ENCODE data around the gene TUBA3E.
"Not testable (repeated sequence)": the region's sequence is repeated elsewhere in the genome, so short reads cannot be mapped to it uniquely, and the experiment has no call there.

- not testable (repeated sequence) for TF ChIP-seq POLR2AphosphoS5 (IDR thresholded peaks at IDR 0.05; ENCODE audit: insufficient read depth, low read depth, low read length); POLR2A (IDR thresholded peaks at IDR 0.05; ENCODE audit: low read depth, low read length); EZH2 (IDR thresholded peaks at IDR 0.05; ENCODE audit: borderline replicate concordance, low read depth, low read length, severe bottlenecking); JUN (IDR thresholded peaks at IDR 0.05; ENCODE audit: borderline replicate concordance, insufficient read depth, insufficient read length, low read depth)
- TF ChIP-seq, protein P1, sequence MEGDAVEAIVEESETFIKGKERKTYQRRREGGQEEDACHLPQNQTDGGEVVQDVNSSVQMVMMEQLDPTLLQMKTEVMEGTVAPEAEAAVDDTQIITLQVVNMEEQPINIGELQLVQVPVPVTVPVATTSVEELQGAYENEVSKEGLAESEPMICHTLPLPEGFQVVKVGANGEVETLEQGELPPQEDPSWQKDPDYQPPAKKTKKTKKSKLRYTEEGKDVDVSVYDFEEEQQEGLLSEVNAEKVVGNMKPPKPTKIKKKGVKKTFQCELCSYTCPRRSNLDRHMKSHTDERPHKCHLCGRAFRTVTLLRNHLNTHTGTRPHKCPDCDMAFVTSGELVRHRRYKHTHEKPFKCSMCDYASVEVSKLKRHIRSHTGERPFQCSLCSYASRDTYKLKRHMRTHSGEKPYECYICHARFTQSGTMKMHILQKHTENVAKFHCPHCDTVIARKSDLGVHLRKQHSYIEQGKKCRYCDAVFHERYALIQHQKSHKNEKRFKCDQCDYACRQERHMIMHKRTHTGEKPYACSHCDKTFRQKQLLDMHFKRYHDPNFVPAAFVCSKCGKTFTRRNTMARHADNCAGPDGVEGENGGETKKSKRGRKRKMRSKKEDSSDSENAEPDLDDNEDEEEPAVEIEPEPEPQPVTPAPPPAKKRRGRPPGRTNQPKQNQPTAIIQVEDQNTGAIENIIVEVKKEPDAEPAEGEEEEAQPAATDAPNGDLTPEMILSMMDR (IDR thresholded peaks at IDR 0.05; ENCODE audit: extremely low read depth in 1 of 2, insufficient read depth in 1 of 2, low read depth in 1 of 2, low read length in 2 of 2): not testable (repeated sequence)
- TF ChIP-seq, protein P2, sequence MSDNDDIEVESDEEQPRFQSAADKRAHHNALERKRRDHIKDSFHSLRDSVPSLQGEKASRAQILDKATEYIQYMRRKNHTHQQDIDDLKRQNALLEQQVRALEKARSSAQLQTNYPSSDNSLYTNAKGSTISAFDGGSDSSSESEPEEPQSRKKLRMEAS (IDR thresholded peaks at IDR 0.05; ENCODE audit: insufficient read depth, insufficient read length): not testable (repeated sequence)
- peak; percentile 13 for TF ChIP-seq FOS (IDR thresholded peaks at IDR 0.05; ENCODE audit: borderline replicate concordance, insufficient read depth, low read length)
These were observed 29.1 kb downstream of the TUBA3E start for GRCh38 chr2:130169163-130169562.

Data from endothelial cell of umbilical vein (primary cell).